Sigmoid colon (tissue), 4 donors: ENCODE results near the gene GATA5.

Source experiments
- POLR2A ChIP-seq, 2 donors: fragments of 450-650 bp; IDR thresholded peaks; one replicate each; pipeline ENCODE4 v1.6.1; 2016; ENCODE audit warnings: antibody characterized with exemption in 2 of 2, mild to moderate bottlenecking in 2 of 2, moderate library complexity in 2 of 2
- POLR2AphosphoS5 ChIP-seq, 4 donors: sonication (generic); formaldehyde crosslinking; IDR thresholded peaks; one replicate each; pipeline ENCODE4 v1.6.1; 2017; ENCODE audit warnings: antibody characterized with exemption in 4 of 4
- TF ChIP-seq, protein P1 (sequence below), 4 experiments: fragments of 450-650 bp in 3 of 4; fragments of 200-600 bp in 1 of 4; IDR thresholded peaks; one replicate each; pipeline ENCODE4 v1.5.1; 2016 to 2019; ENCODE audit warnings: antibody characterized with exemption in 4 of 4, mild to moderate bottlenecking in 3 of 4, moderate library complexity in 2 of 4

- TF ChIP-seq, protein P1, sequence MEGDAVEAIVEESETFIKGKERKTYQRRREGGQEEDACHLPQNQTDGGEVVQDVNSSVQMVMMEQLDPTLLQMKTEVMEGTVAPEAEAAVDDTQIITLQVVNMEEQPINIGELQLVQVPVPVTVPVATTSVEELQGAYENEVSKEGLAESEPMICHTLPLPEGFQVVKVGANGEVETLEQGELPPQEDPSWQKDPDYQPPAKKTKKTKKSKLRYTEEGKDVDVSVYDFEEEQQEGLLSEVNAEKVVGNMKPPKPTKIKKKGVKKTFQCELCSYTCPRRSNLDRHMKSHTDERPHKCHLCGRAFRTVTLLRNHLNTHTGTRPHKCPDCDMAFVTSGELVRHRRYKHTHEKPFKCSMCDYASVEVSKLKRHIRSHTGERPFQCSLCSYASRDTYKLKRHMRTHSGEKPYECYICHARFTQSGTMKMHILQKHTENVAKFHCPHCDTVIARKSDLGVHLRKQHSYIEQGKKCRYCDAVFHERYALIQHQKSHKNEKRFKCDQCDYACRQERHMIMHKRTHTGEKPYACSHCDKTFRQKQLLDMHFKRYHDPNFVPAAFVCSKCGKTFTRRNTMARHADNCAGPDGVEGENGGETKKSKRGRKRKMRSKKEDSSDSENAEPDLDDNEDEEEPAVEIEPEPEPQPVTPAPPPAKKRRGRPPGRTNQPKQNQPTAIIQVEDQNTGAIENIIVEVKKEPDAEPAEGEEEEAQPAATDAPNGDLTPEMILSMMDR (IDR thresholded peaks at IDR 0.05) = no peak
- TF ChIP-seq POLR2A (IDR thresholded peaks at IDR 0.05) = no peak
- TF ChIP-seq POLR2AphosphoS5 (IDR thresholded peaks at IDR 0.05) = no peak
Measured at GRCh38 chr20:62474604-62475026, 1.2 kb downstream of the GATA5 start.
